Smooth muscle cell of the brain vasculature (primary cell): ENCODE data around the gene NLE1.
"Not testable (repeated sequence)": the region's sequence is repeated elsewhere in the genome, so short reads cannot be mapped to it uniquely, and the experiment has no call there.

Source experiments
- DNase-seq: peaks from one replicate; pipeline ENCODE4 v3.0.0-alpha.2; 2012; ENCODE audit warnings: low read depth, low spot score

The NLE1 gene

GRCh38 chr17:35162755-35163154 is 20.7 kb upstream of the NLE1 start:
- no peak for DNase-seq

DNA sequence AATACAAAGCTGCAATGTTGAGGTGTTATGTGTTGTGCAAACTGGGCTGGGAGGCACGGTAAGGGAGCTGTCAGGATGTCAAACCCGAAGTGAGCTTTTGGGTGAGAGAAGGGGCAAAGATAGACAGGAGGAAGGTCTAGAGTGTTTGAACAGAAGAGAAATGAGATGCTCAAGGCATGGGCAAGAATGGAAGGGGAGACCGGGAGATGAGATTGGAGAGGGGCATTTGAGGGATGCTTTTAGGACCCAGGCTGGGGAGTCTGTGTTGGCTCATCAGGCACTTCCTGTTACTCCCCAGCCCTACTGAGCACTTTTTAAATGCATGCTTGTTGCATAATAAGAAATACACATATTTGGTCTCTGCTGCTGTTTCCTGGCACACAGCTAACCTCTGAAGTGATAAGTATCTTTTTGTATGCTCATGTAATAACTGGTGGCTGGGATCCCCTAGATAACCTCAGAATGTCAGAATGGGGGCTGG is 19.2 kb upstream of the NLE1 start:
- DNase-seq = no peak

- no peak for DNase-seq
Measured at GRCh38 chr17:35160354-35161201, 18.5 kb upstream of the NLE1 start.

DNA sequence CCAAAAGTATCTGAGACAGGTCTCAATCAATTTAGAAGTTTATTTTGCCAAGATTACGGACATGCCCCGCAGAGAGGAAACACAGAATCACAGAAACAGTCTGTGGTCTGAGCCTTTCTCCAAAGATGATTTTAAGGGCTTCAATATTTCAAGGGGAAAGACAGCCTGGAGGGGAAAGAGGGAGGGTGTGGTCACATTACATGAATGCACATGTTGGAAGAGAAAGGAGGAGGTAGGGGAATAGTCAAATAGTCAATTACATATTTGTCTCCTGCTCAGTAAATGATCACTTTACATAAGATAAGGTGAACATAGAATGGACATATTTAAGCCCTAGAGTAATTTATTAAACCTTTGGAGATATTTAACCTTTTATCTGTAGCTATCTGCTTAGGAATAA is 17.8 kb upstream of the NLE1 start:
- no peak for DNase-seq

DNA sequence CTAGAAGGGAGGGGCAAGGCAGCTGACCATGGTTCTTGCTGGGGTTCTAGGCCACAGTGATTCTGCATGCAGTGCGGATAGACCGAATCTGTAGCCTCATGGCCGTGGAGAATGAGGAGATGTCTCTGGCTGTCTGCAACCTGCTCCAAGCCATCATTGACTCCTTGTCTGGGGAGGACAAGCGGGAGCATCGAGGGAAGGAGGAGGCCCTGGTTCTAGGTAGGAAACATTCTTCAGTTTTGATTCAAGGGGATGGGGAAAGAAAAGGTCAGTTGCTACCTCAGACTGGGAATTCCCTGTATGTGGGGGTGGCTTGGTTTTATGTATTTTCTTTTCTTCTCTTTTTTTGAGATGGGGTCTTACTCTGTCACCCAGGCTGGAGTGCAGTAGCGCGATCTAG is 13.1 kb upstream of the NLE1 start:
- no peak for DNase-seq

DNA sequence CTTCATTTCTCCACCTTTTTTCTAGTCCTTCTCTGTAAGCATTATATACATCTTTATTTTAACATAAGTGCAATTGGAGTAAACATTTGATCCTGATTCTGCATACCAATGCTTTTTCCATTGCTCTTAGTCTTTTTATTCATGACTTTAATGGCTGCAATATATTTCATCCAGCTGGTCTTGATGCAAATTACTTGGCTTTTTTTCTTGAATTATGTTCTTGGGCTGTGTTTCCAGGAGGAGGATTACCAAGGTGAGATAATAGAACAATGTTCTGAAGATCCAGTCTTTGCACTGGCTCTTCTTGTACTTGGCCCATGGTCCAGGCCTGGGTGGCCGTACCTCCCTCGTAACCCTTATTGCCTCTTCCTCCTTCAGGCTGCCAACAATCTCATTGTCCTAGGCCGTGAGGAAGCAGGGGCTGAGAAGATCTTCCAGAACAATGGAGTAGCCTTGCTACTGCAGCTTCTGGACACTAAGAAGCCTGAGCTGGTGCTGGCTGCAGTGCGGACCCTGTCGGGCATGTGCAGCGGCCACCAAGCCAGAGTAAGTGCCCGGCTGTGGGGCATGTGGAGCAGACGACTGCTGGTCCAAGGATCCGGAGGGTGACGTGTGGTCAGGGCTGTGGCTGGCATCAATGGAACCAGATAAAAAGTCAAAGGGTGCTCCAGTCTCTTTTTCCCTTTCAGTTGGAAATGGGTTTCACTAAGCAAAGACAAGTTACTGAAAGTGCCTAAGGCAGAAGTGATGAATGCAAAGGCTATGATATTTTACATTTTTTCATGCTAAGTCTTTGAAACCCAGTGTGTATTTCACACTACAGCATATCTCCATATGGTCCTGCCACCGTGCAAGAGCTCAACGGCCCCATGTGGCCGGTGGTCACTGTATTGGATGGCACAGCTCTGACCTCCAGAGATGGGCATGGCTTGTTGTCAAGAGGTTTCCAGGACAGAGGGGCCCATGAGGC is 12.4 kb upstream of the NLE1 start:
- DNase-seq = no peak

DNA sequence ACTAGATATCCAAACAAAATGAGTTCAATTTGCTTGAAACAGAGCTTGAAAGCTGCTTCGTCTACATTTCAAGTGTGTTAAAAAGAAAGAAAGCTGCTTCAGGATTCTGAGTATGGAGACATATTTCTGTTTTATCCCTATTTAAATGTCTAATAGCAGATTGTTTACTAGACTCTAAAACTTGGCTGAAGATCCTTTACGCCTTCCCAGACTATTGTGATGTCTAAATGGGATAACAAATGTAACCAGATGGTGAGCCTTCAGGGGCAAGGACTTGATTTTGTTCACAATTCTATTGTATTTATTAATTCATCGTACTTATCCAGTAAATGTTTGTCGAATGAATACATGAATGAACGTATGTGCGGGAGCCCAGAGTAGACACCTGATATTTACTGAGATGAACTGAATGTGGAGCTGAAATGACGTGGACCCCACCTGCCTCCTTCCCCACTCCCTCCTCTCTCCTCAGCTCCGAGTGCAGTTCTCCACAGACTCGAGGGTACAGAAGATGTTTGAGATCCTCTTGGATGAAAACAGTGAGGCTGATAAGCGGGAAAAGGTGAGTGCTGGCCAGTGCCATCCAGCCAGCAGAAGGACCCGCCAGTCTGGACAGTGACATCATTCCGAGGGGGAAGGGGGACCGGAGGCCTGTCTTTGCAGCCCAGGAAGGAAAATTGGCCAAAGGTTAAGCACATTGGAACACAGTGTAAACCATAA is 10.5 kb upstream of the NLE1 start:
- no peak for DNase-seq

DNA sequence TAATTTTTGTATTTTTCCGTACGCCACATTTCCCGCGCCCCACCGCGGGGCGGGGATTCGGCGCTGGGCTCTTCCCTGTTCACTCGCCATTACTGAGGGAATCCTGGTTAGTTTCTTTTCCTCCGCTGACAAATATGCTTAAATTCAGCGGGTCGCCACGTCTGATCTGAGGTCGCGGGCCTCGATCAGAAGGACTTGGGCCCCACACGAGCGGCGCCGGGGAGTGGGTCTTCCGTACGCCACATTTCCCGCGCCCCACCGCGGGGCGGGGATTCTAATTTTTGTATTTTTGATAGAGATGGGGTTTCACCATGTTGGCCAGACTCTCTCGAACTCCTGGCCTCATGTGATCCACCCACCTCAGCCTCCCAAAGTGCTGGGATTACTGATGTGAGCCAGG is 9.0 kb upstream of the NLE1 start:
- not testable (repeated sequence) for DNase-seq

GRCh38 chr17:35149941-35150340 is 7.8 kb upstream of the NLE1 start:
- DNase-seq = no peak

- DNase-seq = no peak
Measured at GRCh38 chr17:35148144-35148543, 6.0 kb upstream of the NLE1 start.

GRCh38 chr17:35147375-35147905 is 5.3 kb upstream of the NLE1 start, which contains the start of gene UNC45B:
Gene UNC45B (plus strand): TSS chr17:35147817. CDS start chr17:35148264, 447 bp downstream.
- DNase-seq = no peak

GRCh38 chr17:35146214-35146833 is 4.2 kb upstream of the NLE1 start:
- DNase-seq = no peak

DNA sequence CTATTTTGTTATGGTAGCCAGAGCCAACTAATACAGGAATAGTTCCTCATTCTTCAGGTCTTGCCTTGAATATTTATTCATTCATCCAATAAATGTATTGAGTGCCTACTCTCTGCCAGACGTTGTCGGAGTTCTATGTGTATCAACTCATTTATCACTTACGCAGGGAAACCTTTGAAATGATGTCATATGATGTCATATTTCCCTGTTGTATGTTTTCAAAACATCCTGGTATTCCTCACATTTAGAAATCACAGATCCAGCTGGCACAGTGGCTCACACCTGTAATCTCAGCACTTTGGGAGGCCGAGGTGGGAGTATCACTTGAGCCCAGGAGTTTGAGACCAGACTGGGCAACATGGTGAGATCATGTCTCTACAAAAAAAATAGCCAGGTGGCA is 2.7 kb upstream of the NLE1 start:
- DNase-seq = no peak

DNA sequence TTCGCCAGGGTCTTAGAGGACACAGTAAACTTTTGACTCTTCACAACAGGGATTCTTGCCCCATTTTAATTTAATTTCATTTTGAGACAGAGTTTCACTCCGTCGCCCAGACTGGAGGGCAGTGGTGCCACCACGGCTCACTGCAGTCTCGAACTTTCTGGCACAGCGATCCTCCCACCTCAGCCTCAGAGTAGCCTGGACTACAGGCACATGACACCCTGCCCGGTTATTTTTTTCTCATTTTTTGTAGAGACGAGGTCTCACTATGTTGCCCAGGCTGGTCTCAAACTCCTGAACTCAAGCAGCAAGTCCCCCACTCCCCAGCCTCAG is 329 bp upstream of the NLE1 start:
- DNase-seq = no peak

GRCh38 chr17:35138218-35138617 is 3.9 kb downstream of the NLE1 start:
- DNase-seq = no peak

DNA sequence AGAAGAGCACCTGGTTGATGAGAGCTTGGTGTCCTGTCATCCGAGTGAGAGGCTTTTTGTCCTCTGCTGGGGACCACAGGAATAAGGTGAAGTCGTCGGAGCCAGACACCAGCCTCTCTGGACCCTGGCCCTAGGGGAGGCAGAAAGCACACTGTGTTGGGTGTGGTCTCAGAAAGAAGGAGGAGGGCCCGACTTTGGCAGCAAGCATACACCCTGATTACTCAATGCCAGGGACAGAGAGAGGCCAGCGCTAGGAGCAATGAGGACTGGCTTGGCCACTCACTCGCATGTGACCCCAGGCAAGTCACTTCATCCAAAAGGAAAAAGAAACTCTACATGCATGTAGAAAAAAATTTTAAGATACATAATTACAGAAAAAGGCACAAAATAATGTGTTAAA is 6.8 kb downstream of the NLE1 start:
- DNase-seq = no peak

DNA sequence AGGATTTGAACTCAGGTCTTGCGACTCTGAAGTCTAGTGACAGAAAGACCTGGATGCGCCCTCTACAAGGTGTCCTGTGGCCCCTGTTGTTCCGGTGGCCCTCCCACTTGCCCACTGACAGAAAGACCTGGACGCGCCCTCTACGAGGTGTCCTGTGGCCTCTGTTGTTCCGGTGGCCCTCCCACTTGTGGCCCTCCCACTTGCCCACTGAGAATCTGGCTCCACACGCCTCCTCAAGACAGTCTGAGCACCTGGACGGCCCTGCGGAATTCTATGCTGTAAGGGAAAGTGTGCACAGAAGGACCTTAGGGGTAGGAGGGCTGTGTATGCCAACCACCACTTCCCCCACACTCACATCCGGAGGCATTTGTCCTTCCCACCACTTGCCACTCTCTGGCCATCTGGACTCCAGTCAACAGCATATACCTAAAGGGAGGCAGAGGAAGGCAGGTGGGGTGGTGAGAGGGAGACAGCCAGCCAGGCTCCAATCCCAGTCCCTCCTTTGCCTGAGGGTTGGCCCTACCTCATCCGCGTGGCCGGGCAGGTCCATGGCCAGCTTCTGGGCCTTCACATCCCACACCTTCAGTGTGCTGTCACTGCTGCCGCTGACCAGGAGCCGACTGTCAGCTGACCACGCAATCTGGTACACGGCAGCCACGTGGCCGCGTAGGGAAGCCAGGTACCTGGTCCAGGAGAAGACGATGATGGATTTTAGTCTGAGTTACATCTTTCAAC is 9.1 kb downstream of the NLE1 start:
- DNase-seq = no peak

- no peak for DNase-seq
Measured at GRCh38 chr17:35132099-35132498, 10.0 kb downstream of the NLE1 start.

DNA sequence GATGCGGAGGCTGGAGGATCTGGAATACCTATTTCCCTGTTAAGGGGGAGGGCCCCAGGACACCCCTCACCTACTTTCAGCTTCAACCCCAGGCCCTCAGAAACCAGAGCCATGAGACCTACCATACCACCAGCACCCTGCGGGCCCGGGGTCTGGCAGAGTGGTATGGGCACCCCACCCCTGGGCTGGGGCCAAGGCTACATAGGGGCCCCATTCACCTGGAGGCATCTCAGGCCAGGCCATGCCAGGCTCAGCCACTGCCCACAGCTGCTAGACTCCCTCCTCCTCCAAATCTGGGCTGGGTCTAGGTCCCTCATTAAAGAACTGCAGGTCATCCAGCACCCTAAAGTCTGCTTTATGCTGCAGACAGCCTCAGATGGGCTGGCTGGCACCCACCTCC is 11.7 kb downstream of the NLE1 start:
- DNase-seq = no peak

GRCh38 chr17:35129973-35130351 is 12.1 kb downstream of the NLE1 start:
- DNase-seq = no peak
